ENCODE data around the gene IPO4. TPM values are rescaled to one million over a fixed set of nuclear protein-coding genes. Genes with fewer than 3 reads are reported as not detected.

IPO4 gene
- total and polyA plus RNA-seq, 2 of the 13 experiments (the other 11 are each of a cell fraction or from before 2014, with no cell fraction given) = 39.0 to 179 TPM

DNA sequence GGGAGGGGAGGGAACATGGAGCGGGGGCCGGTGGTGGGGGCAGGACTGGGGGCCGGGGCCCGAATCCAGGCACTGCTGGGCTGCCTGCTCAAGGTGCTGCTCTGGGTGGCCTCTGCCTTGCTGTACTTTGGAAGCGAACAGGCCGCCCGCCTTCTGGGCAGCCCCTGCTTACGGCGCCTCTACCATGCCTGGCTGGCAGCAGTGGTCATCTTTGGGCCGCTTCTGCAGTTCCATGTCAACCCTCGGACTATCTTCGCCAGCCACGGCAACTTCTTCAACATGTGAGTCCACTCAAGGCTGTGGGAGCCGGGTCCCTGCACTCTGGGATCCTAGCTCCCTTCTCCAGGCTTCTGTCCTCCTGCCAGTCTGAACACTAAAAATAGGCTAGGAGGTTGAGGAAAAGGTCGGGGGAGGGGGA is 57.1 kb downstream of the IPO4 start (continued):
- TF ChIP-seq, protein P1, sequence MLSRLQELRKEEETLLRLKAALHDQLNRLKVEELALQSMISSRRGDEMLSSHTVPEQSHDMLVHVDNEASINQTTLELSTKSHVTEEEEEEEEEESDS (CRISPR knock-in tag; IDR thresholded peaks at IDR 0.05; ENCODE audit: borderline replicate concordance) = no peak
- TF ChIP-seq, protein P2, sequence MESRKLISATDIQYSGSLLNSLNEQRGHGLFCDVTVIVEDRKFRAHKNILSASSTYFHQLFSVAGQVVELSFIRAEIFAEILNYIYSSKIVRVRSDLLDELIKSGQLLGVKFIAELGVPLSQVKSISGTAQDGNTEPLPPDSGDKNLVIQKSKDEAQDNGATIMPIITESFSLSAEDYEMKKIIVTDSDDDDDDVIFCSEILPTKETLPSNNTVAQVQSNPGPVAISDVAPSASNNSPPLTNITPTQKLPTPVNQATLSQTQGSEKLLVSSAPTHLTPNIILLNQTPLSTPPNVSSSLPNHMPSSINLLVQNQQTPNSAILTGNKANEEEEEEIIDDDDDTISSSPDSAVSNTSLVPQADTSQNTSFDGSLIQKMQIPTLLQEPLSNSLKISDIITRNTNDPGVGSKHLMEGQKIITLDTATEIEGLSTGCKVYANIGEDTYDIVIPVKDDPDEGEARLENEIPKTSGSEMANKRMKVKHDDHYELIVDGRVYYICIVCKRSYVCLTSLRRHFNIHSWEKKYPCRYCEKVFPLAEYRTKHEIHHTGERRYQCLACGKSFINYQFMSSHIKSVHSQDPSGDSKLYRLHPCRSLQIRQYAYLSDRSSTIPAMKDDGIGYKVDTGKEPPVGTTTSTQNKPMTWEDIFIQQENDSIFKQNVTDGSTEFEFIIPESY (CRISPR knock-in tag; IDR thresholded peaks at IDR 0.05) = peak; percentile 79
- TF ChIP-seq PRPF4 (IDR thresholded peaks at IDR 0.05; ENCODE audit: low read depth, low read length, poor library complexity, severe bottlenecking) (no peak), EHMT2 (IDR thresholded peaks at IDR 0.05; ENCODE audit: borderline replicate concordance, low read depth, low read length) (0 out of 2 replicates have a peak, but pooled peaks have one; percentile 11), ZNF24 (IDR thresholded peaks at IDR 0.05) (no peak), PCBP2 (optimal IDR thresholded peaks at IDR 0.05; ENCODE audit: low read depth, low read length, poor library complexity, severe bottlenecking) (peak; percentile 38), NBN (conservative IDR thresholded peaks at IDR 0.05) (no peak)
- TF ChIP-seq, protein P3, sequence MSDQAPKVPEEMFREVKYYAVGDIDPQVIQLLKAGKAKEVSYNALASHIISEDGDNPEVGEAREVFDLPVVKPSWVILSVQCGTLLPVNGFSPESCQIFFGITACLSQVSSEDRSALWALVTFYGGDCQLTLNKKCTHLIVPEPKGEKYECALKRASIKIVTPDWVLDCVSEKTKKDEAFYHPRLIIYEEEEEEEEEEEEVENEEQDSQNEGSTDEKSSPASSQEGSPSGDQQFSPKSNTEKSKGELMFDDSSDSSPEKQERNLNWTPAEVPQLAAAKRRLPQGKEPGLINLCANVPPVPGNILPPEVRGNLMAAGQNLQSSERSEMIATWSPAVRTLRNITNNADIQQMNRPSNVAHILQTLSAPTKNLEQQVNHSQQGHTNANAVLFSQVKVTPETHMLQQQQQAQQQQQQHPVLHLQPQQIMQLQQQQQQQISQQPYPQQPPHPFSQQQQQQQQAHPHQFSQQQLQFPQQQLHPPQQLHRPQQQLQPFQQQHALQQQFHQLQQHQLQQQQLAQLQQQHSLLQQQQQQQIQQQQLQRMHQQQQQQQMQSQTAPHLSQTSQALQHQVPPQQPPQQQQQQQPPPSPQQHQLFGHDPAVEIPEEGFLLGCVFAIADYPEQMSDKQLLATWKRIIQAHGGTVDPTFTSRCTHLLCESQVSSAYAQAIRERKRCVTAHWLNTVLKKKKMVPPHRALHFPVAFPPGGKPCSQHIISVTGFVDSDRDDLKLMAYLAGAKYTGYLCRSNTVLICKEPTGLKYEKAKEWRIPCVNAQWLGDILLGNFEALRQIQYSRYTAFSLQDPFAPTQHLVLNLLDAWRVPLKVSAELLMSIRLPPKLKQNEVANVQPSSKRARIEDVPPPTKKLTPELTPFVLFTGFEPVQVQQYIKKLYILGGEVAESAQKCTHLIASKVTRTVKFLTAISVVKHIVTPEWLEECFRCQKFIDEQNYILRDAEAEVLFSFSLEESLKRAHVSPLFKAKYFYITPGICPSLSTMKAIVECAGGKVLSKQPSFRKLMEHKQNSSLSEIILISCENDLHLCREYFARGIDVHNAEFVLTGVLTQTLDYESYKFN (CRISPR knock-in tag; conservative IDR thresholded peaks at IDR 0.05) = no peak
- TF ChIP-seq, protein P4, sequence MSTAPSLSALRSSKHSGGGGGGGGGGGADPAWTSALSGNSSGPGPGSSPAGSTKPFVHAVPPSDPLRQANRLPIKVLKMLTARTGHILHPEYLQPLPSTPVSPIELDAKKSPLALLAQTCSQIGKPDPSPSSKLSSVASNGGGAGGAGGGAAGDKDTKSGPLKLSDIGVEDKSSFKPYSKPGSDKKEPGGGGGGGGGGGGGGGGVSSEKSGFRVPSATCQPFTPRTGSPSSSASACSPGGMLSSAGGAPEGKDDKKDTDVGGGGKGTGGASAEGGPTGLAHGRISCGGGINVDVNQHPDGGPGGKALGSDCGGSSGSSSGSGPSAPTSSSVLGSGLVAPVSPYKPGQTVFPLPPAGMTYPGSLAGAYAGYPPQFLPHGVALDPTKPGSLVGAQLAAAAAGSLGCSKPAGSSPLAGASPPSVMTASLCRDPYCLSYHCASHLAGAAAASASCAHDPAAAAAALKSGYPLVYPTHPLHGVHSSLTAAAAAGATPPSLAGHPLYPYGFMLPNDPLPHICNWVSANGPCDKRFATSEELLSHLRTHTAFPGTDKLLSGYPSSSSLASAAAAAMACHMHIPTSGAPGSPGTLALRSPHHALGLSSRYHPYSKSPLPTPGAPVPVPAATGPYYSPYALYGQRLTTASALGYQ (CRISPR knock-in tag; IDR thresholded peaks at IDR 0.05) = no peak
- TF ChIP-seq, protein P5, sequence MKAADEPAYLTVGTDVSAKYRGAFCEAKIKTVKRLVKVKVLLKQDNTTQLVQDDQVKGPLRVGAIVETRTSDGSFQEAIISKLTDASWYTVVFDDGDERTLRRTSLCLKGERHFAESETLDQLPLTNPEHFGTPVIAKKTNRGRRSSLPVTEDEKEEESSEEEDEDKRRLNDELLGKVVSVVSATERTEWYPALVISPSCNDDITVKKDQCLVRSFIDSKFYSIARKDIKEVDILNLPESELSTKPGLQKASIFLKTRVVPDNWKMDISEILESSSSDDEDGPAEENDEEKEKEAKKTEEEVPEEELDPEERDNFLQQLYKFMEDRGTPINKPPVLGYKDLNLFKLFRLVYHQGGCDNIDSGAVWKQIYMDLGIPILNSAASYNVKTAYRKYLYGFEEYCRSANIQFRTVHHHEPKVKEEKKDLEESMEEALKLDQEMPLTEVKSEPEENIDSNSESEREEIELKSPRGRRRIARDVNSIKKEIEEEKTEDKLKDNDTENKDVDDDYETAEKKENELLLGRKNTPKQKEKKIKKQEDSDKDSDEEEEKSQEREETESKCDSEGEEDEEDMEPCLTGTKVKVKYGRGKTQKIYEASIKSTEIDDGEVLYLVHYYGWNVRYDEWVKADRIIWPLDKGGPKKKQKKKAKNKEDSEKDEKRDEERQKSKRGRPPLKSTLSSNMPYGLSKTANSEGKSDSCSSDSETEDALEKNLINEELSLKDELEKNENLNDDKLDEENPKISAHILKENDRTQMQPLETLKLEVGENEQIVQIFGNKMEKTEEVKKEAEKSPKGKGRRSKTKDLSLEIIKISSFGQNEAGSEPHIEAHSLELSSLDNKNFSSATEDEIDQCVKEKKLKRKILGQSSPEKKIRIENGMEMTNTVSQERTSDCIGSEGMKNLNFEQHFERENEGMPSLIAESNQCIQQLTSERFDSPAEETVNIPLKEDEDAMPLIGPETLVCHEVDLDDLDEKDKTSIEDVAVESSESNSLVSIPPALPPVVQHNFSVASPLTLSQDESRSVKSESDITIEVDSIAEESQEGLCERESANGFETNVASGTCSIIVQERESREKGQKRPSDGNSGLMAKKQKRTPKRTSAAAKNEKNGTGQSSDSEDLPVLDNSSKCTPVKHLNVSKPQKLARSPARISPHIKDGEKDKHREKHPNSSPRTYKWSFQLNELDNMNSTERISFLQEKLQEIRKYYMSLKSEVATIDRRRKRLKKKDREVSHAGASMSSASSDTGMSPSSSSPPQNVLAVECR (CRISPR knock-in tag; IDR thresholded peaks at IDR 0.05; ENCODE audit: borderline replicate concordance) = no peak
- TF ChIP-seq, protein P6, sequence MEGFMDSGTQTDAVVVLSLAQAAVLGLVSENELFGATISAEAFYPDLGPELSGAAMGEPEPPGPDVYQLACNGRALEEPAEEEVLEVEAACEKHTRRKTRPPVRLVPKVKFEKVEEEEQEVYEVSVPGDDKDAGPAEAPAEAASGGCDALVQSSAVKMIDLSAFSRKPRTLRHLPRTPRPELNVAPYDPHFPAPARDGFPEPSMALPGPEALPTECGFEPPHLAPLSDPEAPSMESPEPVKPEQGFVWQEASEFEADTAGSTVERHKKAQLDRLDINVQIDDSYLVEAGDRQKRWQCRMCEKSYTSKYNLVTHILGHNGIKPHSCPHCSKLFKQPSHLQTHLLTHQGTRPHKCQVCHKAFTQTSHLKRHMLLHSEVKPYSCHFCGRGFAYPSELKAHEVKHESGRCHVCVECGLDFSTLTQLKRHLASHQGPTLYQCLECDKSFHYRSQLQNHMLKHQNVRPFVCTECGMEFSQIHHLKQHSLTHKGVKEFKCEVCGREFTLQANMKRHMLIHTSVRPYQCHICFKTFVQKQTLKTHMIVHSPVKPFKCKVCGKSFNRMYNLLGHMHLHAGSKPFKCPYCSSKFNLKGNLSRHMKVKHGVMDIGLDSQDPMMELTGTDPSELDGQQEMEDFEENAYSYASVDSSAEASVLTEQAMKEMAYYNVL (CRISPR knock-in tag; IDR thresholded peaks at IDR 0.05; ENCODE audit: borderline replicate concordance) = peak; percentile 78; the same call in 1 of the 2 replicates
- TF ChIP-seq, protein P7, sequence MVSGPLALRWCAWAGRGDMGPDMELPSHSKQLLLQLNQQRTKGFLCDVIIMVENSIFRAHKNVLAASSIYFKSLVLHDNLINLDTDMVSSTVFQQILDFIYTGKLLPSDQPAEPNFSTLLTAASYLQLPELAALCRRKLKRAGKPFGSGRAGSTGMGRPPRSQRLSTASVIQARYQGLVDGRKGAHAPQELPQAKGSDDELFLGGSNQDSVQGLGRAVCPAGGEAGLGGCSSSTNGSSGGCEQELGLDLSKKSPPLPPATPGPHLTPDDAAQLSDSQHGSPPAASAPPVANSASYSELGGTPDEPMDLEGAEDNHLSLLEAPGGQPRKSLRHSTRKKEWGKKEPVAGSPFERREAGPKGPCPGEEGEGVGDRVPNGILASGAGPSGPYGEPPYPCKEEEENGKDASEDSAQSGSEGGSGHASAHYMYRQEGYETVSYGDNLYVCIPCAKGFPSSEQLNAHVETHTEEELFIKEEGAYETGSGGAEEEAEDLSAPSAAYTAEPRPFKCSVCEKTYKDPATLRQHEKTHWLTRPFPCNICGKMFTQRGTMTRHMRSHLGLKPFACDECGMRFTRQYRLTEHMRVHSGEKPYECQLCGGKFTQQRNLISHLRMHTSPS (CRISPR knock-in tag; IDR thresholded peaks at IDR 0.05; ENCODE audit: low read depth) = peak; percentile 10; the same call in 1 of the 2 replicates

All from HepG2 (cell line).